HG03097 (cell line): Measurements from ENCODE around the gene LRRC45.

Experiments
- ATAC-seq: cut with Tn5 transposase; IDR thresholded peaks from one replicate; pipeline ENCODE4 v1.9.1; 2021; ENCODE audit not compliant: unreplicated experiment, low FRiP score

LRRC45 gene

GRCh38 chr17:82017612-82018151 lies 5.4 kb upstream of the LRRC45 start:
- ATAC-seq = no peak

GRCh38 chr17:82018152-82018988 lies 4.7 kb upstream of the LRRC45 start:
- ATAC-seq = no peak

GRCh38 chr17:82018989-82019689 lies 4.0 kb upstream of the LRRC45 start:
- ATAC-seq = no peak

GRCh38 chr17:82019690-82020571 lies 3.2 kb upstream of the LRRC45 start:
- ATAC-seq = no peak

- ATAC-seq = no peak
Measured at GRCh38 chr17:82020572-82021106, 2.5 kb upstream of the LRRC45 start.

GRCh38 chr17:82021107-82021899 lies 1.8 kb upstream of the LRRC45 start:
- no peak for ATAC-seq

- ATAC-seq = no peak
Measured at GRCh38 chr17:82021900-82022309, 1.2 kb upstream of the LRRC45 start.

GRCh38 chr17:82022310-82022980 lies 660 bp upstream of the LRRC45 start, which contains the start of gene CENPX:
CENPX (minus strand) TSS chr17:82022878; CDS start chr17:82022861, 17 bp downstream.
- ATAC-seq = no peak

- peak; percentile 13 for ATAC-seq
Measured at GRCh38 chr17:82023447-82024241, 539 bp downstream of the LRRC45 start.

- no peak for ATAC-seq
Measured at GRCh38 chr17:82024859-82025258, 1.8 kb downstream of the LRRC45 start.

GRCh38 chr17:82025401-82026107 lies 2.4 kb downstream of the LRRC45 start:
- no peak for ATAC-seq

- no peak for ATAC-seq
Measured at GRCh38 chr17:82028246-82028645, 5.1 kb downstream of the LRRC45 start.

- ATAC-seq = no peak
Measured at GRCh38 chr17:82028966-82029365, 5.9 kb downstream of the LRRC45 start.

- ATAC-seq = no peak
Measured at GRCh38 chr17:82029391-82029790, 6.3 kb downstream of the LRRC45 start.

- no peak for ATAC-seq
Measured at GRCh38 chr17:82029990-82030469, 6.9 kb downstream of the LRRC45 start.

- peak; percentile 38 for ATAC-seq
Measured at GRCh38 chr17:82030470-82031302, 7.6 kb downstream of the LRRC45 start.
